ENCODE measurements around the gene MFSD1.

- TF ChIP-seq POLR2AphosphoS5 (IDR thresholded peaks at IDR 0.05; ENCODE audit: low read depth, low read length): no peak
- TF ChIP-seq TAF1 (IDR thresholded peaks at IDR 0.05; ENCODE audit: borderline replicate concordance, insufficient read depth, low read length): no peak
- no peak for TF ChIP-seq REST (IDR thresholded peaks at IDR 0.05; ENCODE audit: insufficient read depth in 1 of 2, low read depth in 2 of 2, low read length in 2 of 2)
- no peak for TF ChIP-seq SIN3A (IDR thresholded peaks at IDR 0.05; ENCODE audit: borderline replicate concordance, insufficient read depth, low read length)
These were observed 31.0 kb upstream of the MFSD1 start for GRCh38 chr3:158770741-158771350.
